ENCODE results near the gene DIAPH2.

DIAPH2 gene

GRCh38 chrX:97431281-97431680 lies 746.6 kb downstream of the DIAPH2 start:
- DNase-seq (ENCODE audit: low read depth): no peak
- TF ChIP-seq, protein P1, sequence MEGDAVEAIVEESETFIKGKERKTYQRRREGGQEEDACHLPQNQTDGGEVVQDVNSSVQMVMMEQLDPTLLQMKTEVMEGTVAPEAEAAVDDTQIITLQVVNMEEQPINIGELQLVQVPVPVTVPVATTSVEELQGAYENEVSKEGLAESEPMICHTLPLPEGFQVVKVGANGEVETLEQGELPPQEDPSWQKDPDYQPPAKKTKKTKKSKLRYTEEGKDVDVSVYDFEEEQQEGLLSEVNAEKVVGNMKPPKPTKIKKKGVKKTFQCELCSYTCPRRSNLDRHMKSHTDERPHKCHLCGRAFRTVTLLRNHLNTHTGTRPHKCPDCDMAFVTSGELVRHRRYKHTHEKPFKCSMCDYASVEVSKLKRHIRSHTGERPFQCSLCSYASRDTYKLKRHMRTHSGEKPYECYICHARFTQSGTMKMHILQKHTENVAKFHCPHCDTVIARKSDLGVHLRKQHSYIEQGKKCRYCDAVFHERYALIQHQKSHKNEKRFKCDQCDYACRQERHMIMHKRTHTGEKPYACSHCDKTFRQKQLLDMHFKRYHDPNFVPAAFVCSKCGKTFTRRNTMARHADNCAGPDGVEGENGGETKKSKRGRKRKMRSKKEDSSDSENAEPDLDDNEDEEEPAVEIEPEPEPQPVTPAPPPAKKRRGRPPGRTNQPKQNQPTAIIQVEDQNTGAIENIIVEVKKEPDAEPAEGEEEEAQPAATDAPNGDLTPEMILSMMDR (conservative IDR thresholded peaks at IDR 0.05; ENCODE audit: low read depth, low read length): no peak
- no peak overlapping the region for H3K4me3 ChIP-seq (ENCODE audit: low read length)

DNA sequence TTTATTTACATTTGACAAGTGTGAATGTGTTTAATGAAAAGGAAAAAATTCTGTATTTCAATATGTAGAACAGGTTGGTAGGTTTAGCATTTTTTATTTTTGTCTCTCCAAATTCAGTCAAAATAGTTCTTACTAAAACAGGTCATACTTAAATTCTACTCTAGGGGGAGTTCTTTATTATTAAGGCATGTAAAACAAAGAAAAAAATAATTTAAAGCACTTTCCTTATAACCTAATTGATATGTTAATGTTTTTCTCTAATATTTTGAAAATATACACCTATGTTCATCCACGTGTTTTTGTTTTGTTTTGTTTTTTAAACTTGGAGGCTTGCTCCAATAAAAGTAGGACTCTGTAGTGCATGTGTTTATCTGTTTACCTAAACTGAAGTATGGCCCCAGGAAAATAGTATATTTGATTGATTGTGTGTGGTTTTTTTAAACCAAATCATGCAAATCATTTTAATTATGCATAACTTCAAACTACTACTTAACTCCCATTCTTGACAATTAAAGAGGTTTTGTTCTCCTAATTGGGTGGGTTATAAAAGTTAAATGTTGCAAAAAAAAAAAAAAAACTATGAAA lies 761.7 kb downstream of the DIAPH2 start:
- no peak for DNase-seq (ENCODE audit: low read depth)
- TF ChIP-seq, protein P1 (conservative IDR thresholded peaks at IDR 0.05; ENCODE audit: low read depth, low read length): peak; percentile 11

GRCh38 chrX:97447306-97447705 lies 762.7 kb downstream of the DIAPH2 start:
- H3K4me3 ChIP-seq (ENCODE audit: low read length): no peak overlapping the region
- TF ChIP-seq, protein P1 (conservative IDR thresholded peaks at IDR 0.05; ENCODE audit: low read depth, low read length): no peak
- DNase-seq (ENCODE audit: low read depth): no peak

More for the DNA sequence above, 761.7 kb downstream of the DIAPH2 start:
- H3K4me3 ChIP-seq (ENCODE audit: low read length): no peak overlapping the region

- no peak overlapping the region for H3K4me3 ChIP-seq (ENCODE audit: low read length)
- no peak for DNase-seq (ENCODE audit: low read depth)
- TF ChIP-seq, protein P1 (conservative IDR thresholded peaks at IDR 0.05; ENCODE audit: low read depth, low read length): no peak
These were observed 767.6 kb downstream of the DIAPH2 start for GRCh38 chrX:97452283-97452682.

DNA sequence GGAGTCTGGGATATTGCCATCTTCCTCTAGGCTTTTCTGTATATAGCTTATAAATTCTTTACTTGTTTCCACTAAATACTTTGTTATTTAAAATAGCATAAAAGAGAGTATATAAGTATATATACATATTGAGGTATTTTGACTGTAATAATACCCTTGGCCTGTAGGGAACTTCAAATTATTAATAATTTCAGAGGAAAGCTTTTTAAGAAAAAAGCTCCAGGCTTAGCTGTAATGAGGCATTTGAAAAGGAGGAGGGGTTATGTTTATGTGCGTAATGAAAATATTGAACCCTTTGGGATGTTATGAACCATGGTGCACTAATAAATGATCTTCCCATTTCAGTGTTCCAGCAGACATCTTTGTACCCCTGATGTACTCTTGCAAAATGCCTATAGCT lies 777.1 kb downstream of the DIAPH2 start:
- DNase-seq (ENCODE audit: low read depth): no peak
- H3K4me3 ChIP-seq (ENCODE audit: low read length): no peak overlapping the region
- TF ChIP-seq, protein P1 (conservative IDR thresholded peaks at IDR 0.05; ENCODE audit: low read depth, low read length): peak; percentile 1

GRCh38 chrX:97471071-97471470 lies 786.4 kb downstream of the DIAPH2 start:
- no peak overlapping the region for H3K4me3 ChIP-seq (ENCODE audit: low read length)
- TF ChIP-seq, protein P1 (conservative IDR thresholded peaks at IDR 0.05; ENCODE audit: low read depth, low read length): no peak
- no peak for DNase-seq (ENCODE audit: low read depth)

DNA sequence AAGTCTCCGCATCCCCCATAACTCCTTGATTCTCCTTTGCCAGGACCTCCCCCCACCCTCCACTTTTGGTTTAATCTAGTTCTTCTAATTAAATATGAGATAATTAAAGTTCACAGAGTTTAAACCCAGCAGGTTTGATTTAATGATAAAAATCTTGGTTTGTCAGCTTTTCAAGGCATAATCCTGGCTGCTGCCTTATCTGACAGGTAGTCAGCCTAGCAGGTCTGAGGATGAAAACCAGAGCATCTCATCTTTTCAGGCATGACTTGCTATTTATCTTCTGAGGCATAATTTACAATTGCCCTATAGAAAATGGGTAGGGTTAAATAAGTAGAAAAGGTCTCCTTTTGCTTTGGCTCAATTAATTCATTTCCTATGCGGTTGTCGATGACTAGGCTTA lies 790.3 kb downstream of the DIAPH2 start:
- TF ChIP-seq, protein P1 (conservative IDR thresholded peaks at IDR 0.05; ENCODE audit: low read depth, low read length): no peak
- DNase-seq (ENCODE audit: low read depth): no peak
- no peak overlapping the region for H3K4me3 ChIP-seq (ENCODE audit: low read length)

Measured in retinal pigment epithelial cell (primary cell).